ENCODE results near the gene DTX3. TPM values are rescaled to one million over a fixed set of nuclear protein-coding genes. Genes with fewer than 3 reads are reported as not detected.

Gene DTX3
- total RNA-seq, 1 donor from 2014 or later, result 17.6 TPM

- no peak for DNase-seq (ENCODE audit: low spot score)
Observed at GRCh38 chr12:57619434-57620244, 15.0 kb downstream of the DTX3 start.

- no peak for DNase-seq (ENCODE audit: low spot score)
Observed at GRCh38 chr12:57620245-57620935, 15.8 kb downstream of the DTX3 start.

DNA sequence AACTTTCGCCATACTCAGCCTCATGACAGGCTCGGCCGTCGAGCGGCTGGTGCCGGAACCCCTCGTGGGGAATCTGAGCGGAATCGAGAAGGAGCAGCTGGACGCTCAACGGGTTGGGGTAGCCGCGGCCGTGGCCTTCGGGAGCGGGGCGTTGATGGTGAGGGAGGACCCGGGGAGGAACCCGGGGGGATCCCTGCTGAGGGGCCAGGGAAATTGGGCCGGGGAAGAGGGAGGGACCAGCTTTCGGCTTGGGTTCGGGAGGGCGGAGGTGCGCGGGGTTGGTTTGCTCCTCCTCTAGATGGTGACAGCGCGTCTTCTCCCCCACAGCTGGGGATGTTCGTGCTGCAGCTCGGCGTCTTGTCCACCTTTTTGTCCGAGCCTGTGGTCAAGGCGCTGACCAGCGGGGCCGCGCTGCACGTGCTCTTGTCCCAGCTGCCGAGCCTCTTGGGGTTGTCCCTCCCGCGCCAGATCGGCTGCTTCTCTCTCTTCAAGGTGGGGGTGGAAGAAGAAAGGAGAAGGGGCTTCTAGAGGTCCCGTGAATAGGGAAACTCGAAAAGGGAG lies 16.4 kb downstream of the DTX3 start:
- DNase-seq (ENCODE audit: low spot score), result no peak

DNA sequence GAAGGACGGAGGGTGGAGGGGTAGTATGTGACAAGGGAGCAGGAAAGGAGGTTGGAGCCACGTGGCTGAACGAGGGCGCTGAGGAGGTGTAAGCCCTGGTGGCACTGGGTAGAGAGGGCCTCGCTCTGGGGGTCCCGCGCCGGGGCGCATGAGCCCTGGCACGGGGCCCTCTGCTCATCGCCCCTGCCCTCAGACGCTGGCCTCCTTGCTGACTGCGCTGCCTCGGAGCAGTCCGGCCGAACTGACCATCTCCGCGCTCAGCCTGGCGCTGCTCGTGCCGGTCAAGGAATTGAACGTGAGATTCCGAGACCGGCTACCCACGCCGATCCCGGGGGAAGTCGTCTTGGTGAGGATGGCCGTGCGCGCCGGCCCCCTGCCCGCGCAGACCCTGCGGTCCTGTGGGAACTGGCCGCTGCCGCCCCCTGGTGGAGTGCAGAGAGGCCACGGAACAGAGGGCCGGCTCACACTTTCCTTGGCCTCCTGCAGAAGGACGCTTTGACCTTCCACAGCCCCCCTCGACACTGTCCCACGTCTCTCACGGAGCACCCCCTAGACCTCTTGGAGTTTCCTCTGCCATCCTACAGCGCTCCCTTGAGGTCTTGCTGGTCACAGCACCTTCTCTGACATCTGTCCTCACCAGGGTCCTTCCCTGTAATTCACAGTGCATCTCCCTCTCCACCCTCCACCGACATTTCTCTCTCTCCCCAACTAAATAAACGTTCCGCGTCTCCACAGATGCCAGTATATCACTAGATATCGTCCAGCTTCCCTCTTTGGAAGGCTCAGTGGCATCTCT lies 17.1 kb downstream of the DTX3 start:
- DNase-seq (ENCODE audit: low spot score), result peak; percentile 47

GRCh38 chr12:57622293-57623245 lies 17.9 kb downstream of the DTX3 start:
- DNase-seq (ENCODE audit: low spot score), result no peak

GRCh38 chr12:57623385-57623784 lies 18.8 kb downstream of the DTX3 start:
- DNase-seq (ENCODE audit: low spot score), result no peak

GRCh38 chr12:57623811-57624390 lies 19.3 kb downstream of the DTX3 start:
- no peak for DNase-seq (ENCODE audit: low spot score)

- no peak for DNase-seq (ENCODE audit: low spot score)
Observed at GRCh38 chr12:57624441-57625220, 20.0 kb downstream of the DTX3 start.

- DNase-seq (ENCODE audit: low spot score), result no peak
Observed at GRCh38 chr12:57625261-57626032, 20.8 kb downstream of the DTX3 start.

GRCh38 chr12:57626111-57626920 lies 21.7 kb downstream of the DTX3 start:
- no peak for DNase-seq (ENCODE audit: low spot score)

GRCh38 chr12:57626921-57627445 lies 22.4 kb downstream of the DTX3 start:
- no peak for DNase-seq (ENCODE audit: low spot score)

DNA sequence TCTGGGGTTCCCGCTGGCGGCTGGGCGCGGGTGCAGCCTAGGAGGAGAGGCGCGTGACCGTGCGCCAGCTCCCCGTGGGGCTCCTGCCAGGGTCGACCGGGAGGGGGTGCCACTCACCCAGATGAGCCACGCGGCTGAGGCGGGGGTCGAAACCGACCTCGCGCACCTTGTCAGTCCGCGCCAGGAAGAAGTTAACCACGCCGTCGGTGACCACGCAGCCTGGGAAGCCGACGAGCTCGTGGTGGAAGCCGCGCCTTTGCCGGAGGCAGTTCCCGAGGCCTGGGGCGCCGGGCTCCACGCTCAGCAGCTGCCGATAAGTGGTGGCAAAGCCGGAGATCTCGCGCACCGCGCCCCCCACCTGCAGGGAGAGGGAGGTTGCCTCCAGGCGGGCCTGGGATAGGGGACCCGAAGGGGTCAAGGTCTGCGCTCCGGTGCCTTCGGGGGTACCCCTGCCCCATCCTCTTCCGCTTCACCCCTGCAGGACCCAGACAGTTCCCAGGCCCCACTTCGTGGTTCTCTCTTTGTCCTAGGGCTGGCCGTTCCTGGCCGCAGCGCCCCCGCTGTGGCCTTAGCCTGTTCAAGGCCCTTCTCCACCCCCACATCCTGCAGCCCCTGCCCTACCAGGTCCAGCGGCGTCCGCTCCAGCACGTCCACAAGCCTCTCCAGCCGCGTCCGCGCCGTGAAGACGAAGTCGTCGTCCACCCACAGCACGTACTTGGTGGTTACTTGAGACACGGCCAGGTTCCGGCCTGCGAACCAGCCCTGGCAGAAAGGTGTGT lies 23.1 kb downstream of the DTX3 start:
- no peak for DNase-seq (ENCODE audit: low spot score)

DNA sequence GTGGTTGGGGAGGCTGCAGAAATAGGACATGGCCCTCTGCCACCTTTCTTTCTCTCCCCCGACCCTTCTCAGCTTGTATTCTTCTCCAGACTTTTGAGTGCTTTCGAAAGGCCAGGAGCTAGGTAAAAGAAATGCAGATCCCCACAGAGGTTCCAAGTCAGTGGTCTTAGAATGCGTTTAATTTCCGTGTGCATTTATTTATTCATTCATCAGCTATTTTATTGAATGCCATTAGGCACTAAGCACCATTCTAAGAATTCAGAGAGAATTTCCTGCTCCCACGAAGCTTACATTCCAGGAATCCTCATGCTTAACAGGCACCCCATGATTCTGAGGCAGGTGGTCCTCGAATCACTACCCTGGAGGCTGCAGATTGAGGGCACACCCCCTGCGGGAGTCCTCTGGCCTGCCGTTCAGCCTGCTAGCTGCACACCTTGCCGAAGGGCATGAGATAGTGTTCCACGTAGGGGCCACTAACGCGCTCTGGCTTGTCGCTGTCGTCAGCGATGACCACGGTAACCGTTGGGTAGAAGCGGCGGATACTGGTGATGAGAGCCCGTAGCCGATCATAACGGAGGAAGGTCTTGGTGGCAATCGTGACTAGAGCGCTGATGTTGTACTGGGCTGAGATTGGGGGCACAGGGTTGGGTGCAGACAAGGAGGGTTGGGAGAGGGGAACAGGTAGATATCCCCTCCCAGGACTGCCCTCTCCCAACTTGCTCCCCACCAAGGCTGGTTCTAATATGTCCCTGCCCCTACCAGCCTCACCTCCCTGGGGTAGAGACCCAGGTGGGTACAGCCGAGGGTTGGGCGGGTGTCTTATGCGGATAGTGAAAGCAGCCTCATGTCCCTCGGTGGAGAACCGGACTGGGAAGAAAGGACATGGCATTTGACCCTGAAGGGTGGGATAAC lies 23.9 kb downstream of the DTX3 start:
- no peak for DNase-seq (ENCODE audit: low spot score)

GRCh38 chr12:57629897-57630471 lies 25.4 kb downstream of the DTX3 start:
- no peak for DNase-seq (ENCODE audit: low spot score)

DNA sequence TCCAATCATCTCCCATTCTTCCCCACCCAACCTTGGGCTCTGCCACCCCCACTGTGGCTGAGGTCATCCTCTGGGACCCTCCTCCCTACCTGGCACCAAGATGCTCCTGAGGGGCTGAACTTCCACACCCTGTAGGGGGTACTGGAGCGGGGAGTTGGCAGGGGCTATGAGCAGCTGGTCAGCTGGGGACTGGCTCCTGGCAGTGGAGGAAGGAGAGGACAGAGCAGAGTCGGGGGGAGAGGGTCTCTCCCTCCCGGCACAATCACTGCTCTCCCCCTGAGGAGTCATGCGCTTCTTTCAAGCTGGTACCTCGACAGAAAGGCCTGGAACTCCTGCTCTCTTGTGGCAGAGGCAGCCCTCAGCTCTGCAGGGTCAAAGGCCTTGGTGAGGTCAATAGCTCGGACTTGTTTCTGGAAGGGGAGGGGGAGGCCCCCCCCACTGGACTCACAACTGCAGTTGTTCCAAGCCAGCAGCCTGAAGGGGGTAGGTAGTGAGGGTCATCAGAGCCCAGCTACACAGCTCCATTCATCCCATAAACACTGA lies 26.3 kb downstream of the DTX3 start:
- no peak for DNase-seq (ENCODE audit: low spot score)

Data from umbilical cord (tissue), 2 donors.